ENCODE measurements around the gene USP49.

- TF ChIP-seq CTCF (IDR thresholded peaks at IDR 0.05) (no peak), POLR2A (IDR thresholded peaks at IDR 0.05) (no peak)
These were observed 105.8 kb downstream of the USP49 start for GRCh38 chr6:41789390-41789724.

All from right lobe of liver (tissue), 4 donors.